ENCODE data around the gene RP2. TPM values are rescaled to one million over a fixed set of nuclear protein-coding genes. Genes with fewer than 3 reads are reported as not detected.

Gene RP2
- polyA plus RNA-seq: 10.8 to 20.9 TPM (median 17.0 TPM) in 3 replicates
- 6.4 TPM for polyA plus RNA-seq (2011; ENCODE audit: low read depth)
- 9.5 and 17.5 TPM in 2 replicates for polyA plus RNA-seq (2011; cell fraction: cytosol; rRNA removed)
- 16.6 and 18.4 TPM in 2 replicates for polyA plus RNA-seq (2011; cell fraction: nucleus; rRNA removed)
- 9.4 and 11.3 TPM in 2 replicates for polyA plus RNA-seq (2012; ENCODE audit: low replicate concordance)
- 3.8 to 15.7 TPM (median 12.2 TPM) in 3 replicates for polyA minus RNA-seq
- 12.7 TPM for polyA minus RNA-seq (2011; cell fraction: cytosol; rRNA and poly(A)+ RNA removed)
- polyA minus RNA-seq (2011; cell fraction: nucleus; rRNA and poly(A)+ RNA removed): 12.5 and 23.5 TPM in 2 replicates

DNA sequence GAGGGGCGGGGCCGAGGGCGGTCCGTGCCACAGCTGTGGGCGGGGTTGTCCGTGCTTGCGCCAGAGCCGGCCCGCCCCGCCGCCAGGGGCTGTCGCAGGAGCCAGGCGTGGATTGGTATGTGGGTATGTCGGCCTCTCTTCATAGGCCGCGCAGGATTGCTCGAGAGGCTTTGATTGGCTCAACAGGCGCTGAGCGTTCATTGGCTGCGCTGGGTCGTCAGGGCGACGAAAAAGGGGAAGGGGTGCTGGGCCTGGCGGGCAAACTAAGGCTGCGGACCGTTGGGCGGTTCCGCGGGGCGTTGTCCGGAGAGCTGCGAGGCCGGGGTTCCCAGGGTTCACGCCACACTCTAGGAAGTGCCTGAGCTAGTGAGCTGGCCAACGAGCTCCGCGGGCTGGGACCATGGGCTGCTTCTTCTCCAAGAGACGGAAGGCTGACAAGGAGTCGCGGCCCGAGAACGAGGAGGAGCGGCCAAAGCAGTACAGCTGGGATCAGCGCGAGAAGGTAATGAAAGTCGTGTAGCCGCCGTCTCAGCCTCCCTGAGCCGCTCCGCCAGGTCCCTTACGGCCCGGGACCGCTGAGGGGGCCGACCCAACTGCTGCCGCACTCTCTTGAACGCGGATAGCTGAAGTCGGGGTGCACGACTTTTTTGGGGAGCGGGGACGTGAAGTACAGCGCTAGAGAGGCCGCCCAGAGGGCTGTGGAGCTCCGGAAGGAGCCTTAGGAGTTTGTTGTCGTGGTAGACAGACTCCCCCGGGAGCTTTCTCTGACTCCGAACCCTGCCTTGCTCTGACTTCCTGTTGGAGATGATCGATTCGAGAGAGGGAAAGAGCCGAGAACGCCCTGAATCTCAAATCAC lies at the start of gene RP2:
Gene RP2, plus strand, starts transcription at position 343 of the 857 bp plus-strand sequence. Its CDS starts 58 bp downstream, at position 401.
- Histone ChIP-seq H2AFZ (ENCODE audit: control insufficient read depth, low read length) (peak within 1 kb of the TSS; percentile 53), H3K4me3 (ENCODE audit: control insufficient read depth in 2 of 3, extremely low read depth in 1 of 3, insufficient read depth in 2 of 3, low read depth in 1 of 3, low read length in 3 of 3) (peak within 1 kb of the TSS; percentile 69 to 79 (median 77)), H3K9me1 (ENCODE audit: control insufficient read depth, extremely low read depth, insufficient read depth, low read length) (no peaks in the 10 kb centered on the region), H3K27me3 (ENCODE audit: control insufficient read depth, extremely low read depth, insufficient read depth, low read length) (no peaks in the 10 kb centered on the region), H3K27ac (ENCODE audit: control insufficient read depth, insufficient read depth, low read length) (peak within 1 kb of the TSS; percentile 55), H4K20me1 (ENCODE audit: control insufficient read depth, extremely low read depth, insufficient read depth, low read length) (no peaks in the 10 kb centered on the region), H3K4me1 (ENCODE audit: control insufficient read depth, extremely low read depth, insufficient read depth, low read length) (peaks cover 9% of the 10 kb centered on the region), H3K36me3 (ENCODE audit: control insufficient read depth in 2 of 2, extremely low read depth in 1 of 2, insufficient read depth in 2 of 2, low read length in 2 of 2) (no peaks in the 10 kb centered on the region), H3K9me3 (ENCODE audit: control insufficient read depth, low read depth, low read length) (no peaks in the 10 kb centered on the region), H3K9ac (ENCODE audit: control insufficient read depth, extremely low read depth, insufficient read depth, low read length) (peak within 1 kb of the TSS; percentile 82), H3K79me2 (ENCODE audit: control insufficient read depth, insufficient read depth, low read length) (peaks cover 18% of the 10 kb centered on the region), H3K4me2 (ENCODE audit: control insufficient read depth, extremely low read depth, insufficient read depth, low read depth, low read length) (peak within 1 kb of the TSS; percentile 50)
- dilution Hi-C loops (cut with MboI; ENCODE audit: extremely low pct_ligation_motif_present, low sequenced_read_pairs): no loop called here
- TF ChIP-seq, protein P1, sequence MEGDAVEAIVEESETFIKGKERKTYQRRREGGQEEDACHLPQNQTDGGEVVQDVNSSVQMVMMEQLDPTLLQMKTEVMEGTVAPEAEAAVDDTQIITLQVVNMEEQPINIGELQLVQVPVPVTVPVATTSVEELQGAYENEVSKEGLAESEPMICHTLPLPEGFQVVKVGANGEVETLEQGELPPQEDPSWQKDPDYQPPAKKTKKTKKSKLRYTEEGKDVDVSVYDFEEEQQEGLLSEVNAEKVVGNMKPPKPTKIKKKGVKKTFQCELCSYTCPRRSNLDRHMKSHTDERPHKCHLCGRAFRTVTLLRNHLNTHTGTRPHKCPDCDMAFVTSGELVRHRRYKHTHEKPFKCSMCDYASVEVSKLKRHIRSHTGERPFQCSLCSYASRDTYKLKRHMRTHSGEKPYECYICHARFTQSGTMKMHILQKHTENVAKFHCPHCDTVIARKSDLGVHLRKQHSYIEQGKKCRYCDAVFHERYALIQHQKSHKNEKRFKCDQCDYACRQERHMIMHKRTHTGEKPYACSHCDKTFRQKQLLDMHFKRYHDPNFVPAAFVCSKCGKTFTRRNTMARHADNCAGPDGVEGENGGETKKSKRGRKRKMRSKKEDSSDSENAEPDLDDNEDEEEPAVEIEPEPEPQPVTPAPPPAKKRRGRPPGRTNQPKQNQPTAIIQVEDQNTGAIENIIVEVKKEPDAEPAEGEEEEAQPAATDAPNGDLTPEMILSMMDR (optimal IDR thresholded peaks at IDR 0.05 in 1 of 3, IDR thresholded peaks at IDR 0.05 in 1 of 3, conservative IDR thresholded peaks at IDR 0.05 in 1 of 3; ENCODE audit: extremely low read depth in 1 of 3, insufficient read depth in 2 of 3, low read length in 3 of 3): no peak
- TF ChIP-seq EZH2 (IDR thresholded peaks at IDR 0.05; ENCODE audit: low read length): no peak
- DNase-seq (ENCODE audit: low read depth, low spot score) (peak; percentile 56), FAIRE-seq (no peak)

DNA sequence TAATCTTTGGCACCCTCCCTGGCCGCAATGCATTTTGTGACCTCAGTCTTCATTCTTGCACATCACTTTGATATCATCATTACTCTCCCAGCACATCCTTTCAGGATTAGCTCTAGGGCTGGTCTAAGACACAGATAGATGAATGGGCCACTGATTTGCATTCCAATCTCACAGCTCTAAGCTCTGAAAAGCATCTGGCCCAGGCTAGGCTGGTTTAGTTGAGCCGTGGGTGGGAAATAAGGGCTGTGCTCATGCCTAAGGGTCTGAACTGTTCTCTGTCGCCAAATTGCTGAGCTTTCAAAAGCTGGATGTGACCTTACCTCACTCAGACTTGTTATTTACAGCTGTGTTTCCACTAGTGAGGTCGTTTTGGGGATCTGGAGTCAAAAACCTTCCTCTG lies 47.9 kb upstream of the RP2 start:
- no peaks in the 10 kb centered on the region for H3K27me3 ChIP-seq (ENCODE audit: control insufficient read depth, extremely low read depth, insufficient read depth, low read length)
- H4K20me1 ChIP-seq (ENCODE audit: control insufficient read depth, extremely low read depth, insufficient read depth, low read length): no peaks in the 10 kb centered on the region
- no peaks in the 10 kb centered on the region for H3K9me3 ChIP-seq (ENCODE audit: control insufficient read depth, low read depth, low read length)
- peaks cover 24% of the 10 kb centered on the region for H3K4me1 ChIP-seq (ENCODE audit: control insufficient read depth, extremely low read depth, insufficient read depth, low read length)
- H3K27ac ChIP-seq (ENCODE audit: control insufficient read depth, insufficient read depth, low read length): no peak overlapping the region
- no peak for DNase-seq (ENCODE audit: low read depth, low spot score)
- no peak overlapping the region for H3K9ac ChIP-seq (ENCODE audit: control insufficient read depth, extremely low read depth, insufficient read depth, low read length)
- FAIRE-seq: no peak
- dilution Hi-C loops (cut with MboI; ENCODE audit: extremely low pct_ligation_motif_present, low sequenced_read_pairs): no loop called here
- peak overlapping the region; percentile 51 for H2AFZ ChIP-seq (ENCODE audit: control insufficient read depth, low read length)
- H3K36me3 ChIP-seq (ENCODE audit: control insufficient read depth in 2 of 2, extremely low read depth in 1 of 2, insufficient read depth in 2 of 2, low read length in 2 of 2): no peaks in the 10 kb centered on the region
- H3K4me2 ChIP-seq (ENCODE audit: control insufficient read depth, extremely low read depth, insufficient read depth, low read depth, low read length): no peak overlapping the region
- no peaks in the 10 kb centered on the region for H3K9me1 ChIP-seq (ENCODE audit: control insufficient read depth, extremely low read depth, insufficient read depth, low read length)
- no peaks in the 10 kb centered on the region for H3K79me2 ChIP-seq (ENCODE audit: control insufficient read depth, insufficient read depth, low read length)
- no peak overlapping the region for H3K4me3 ChIP-seq (ENCODE audit: control insufficient read depth in 2 of 3, extremely low read depth in 1 of 3, insufficient read depth in 2 of 3, low read depth in 1 of 3, low read length in 3 of 3)
- TF ChIP-seq, protein P1 (optimal IDR thresholded peaks at IDR 0.05 in 1 of 3, IDR thresholded peaks at IDR 0.05 in 1 of 3, conservative IDR thresholded peaks at IDR 0.05 in 1 of 3; ENCODE audit: extremely low read depth in 1 of 3, insufficient read depth in 2 of 3, low read length in 3 of 3): no peak
- TF ChIP-seq EZH2 (IDR thresholded peaks at IDR 0.05; ENCODE audit: low read length): no peak

All from keratinocyte (primary cell).